Amniotic epithelial cell (primary cell): ENCODE data around the gene POLR3G.

Source experiments
- DNase-seq: peaks from one replicate; pipeline ENCODE4 v3.0.0-alpha.2; 2010; ENCODE audit warnings: low read depth

Gene POLR3G

GRCh38 chr5:90504743-90505142, 30.1 kb downstream of the POLR3G start:
- DNase-seq, result no peak

DNA sequence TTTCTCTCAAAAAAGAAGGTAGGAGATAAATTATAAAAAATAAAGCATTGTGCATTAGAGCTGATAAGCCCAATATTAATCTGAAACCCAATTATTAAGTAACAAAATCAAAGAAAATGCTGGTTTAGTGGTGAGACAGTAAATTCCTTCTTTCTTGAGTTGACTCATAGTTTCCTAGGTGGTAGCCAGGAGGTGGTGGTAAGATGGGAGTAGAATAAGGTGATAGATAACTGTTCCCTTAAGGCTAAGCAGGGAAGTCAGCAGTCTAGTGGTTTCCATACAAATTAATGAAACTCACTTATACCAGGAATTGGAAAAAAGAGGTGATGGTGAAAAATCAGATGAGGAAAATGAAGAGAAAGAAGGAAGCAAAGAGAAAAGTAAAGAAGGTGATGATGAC, 31.6 kb downstream of the POLR3G start:
- peak; percentile 20 for DNase-seq

GRCh38 chr5:90510438-90510837, 35.8 kb downstream of the POLR3G start:
- no peak for DNase-seq

DNA sequence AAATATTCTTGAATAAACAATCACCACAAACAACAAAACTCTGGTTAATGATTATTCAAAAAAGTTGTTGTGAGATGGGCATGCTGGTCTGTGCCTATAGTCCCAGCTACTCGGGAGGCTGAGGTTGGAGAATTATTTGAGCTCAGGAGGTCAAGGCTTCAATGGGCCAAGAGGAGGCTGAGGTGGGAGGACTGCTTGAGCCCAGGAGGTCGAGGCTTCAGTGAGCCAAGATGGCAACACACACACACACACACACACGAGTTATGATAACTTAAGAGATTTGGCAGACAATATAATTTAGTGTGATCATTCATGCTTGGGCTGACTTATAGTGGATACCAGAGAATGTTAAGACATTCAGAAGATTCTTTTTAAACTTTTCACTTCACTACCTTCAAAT, 39.9 kb downstream of the POLR3G start:
- DNase-seq, result no peak

- peak; percentile 27 for DNase-seq
These were observed 44.0 kb downstream of the POLR3G start for GRCh38 chr5:90518661-90519060.

DNA sequence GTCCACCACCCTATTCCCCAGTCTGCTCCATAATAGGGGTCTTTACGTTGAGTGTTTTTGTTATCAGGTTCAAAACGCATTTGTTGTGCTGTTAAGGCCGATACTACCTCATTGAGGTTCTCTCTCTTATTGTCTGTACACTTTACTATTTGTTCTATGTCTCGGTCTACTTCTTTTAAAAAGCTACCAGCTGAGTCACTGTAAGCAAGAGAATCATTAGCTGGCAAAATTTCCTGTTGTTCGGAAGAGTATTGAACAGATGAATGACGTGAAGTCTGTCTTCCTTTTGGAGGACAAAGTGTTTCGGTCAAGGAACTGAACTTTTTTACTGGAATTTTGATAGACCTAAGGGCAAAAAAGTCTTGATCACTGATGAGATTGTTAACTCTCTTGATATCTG, 44.4 kb downstream of the POLR3G start:
- DNase-seq, result no peak

DNA sequence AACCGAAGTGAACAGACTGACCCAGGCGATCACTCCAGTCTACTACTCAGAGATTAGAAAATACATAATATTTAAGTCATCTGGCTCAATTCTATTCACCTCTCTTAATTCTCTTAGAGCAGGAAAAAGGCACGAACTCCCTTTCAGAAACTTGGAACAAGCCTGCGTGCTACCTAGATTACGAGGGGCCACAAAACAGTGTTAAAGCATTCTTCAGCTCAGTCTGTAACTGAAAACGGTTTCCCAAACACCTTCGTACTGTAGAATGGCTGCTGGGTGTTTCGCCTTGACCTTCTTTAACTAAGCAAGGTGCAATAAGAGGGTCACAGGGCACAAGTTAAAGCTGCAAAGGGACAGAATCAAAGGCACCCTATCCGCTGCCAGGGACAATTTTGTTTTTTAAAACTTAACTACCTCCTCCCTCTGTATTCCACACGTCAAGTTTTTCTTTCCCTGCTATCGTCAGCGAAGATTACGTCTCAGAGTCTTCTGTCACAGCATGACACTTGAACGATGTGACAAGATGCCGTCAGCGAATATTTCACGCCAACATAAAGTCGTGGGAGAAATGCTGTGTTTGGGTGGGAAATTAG, 54.0 kb downstream of the POLR3G start:
- peak; percentile 16 for DNase-seq

DNA sequence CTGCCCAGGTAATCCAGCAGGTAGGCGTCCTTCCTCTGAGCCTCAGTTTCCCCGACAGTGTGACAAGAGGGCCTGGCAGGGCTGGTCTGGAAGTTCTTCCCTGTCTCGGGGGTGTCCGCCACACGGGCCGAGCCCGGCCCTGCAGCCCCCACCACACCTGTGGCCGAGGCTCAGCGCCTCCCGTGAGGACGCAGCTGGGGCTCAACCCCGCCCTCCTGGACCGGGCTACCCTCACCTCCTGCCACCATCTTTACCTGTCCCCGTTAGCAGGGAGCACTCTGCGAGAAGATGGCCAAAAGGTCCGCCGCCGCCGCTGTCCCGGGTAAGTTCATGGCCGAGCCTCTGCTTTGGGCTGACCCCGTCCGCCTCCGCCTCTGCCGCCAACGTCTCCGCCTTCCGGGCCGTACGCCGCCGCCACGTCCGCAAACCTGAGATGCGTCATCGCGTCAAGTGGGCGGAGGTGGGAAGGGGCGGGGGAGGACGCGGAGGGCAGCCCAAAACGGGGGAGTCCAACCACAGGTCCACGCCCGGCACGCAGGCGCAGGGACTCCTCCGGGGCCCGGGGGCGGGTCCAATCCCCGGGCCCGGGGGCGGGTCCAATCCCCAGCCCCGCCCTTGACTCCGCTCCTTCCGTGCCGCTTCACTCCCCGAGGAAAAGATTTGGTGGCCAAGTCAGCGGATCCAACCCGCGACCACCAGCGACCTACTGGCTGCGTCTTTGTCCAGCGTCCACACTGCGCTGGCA, 54.7 kb downstream of the POLR3G start, which contains the start of gene LYSMD3:
Gene LYSMD3, minus strand, starts transcription at position 391 of the 745 bp plus-strand sequence. CDS start 4,295 bp downstream, outside the sequence.
- peak; percentile 93 for DNase-seq

DNA sequence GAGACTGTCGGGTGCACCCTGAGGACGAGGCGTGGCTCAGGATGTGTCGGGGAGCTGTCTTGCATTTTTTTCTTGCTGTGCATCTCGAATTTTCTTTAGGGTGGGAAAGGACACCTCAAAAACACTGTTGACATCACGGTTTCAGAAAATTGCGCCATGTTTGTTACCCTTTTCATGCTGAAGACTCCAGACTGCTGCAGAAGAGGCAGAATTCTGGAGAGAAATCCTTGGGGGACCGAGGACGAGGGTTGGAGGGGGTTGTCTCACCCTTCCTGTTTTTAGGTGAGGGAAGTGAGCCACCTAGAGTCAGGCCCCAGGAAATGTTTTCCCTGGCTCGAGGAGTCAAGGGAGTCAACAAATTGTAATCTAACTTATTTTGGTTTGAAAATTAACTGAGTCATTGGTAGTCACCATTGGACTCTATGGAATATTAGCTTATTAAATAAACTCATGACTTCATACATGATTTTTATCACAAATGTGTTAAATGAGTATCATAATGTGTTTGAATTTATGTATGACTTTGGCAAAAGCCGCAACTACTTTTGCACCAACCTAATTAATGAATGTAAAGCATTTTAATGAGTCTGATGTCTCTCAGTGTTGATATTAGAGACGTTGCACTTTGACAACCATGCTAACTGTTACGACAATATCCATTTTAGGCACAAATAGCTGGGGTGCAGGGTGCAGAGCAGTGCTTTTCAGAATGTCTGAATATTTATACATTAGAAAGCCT, 55.4 kb downstream of the POLR3G start:
- peak; percentile 77 for DNase-seq

GRCh38 chr5:90530736-90531487, 56.2 kb downstream of the POLR3G start:
- no peak for DNase-seq

DNA sequence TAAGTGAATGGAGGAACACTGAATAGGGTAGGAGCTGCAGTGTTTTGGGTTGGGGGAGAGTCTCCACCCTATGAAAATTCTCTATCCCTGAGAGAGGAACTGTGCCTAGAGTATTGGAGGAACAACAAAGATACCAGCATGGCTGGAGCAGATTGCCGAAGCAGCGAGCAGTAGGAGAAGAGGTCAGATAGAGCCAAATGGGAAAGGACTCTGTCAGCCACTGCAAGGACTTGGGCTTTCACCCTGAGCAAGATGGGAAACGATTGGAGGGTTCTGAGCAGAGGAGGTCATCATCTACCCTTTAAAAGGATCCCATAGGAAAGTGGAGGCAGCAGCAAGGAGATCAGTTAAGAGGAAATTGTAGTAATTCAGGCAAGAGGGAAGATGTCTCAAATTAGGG, 59.1 kb downstream of the POLR3G start:
- DNase-seq, result no peak

GRCh38 chr5:90534922-90535321, 60.3 kb downstream of the POLR3G start:
- no peak for DNase-seq

DNA sequence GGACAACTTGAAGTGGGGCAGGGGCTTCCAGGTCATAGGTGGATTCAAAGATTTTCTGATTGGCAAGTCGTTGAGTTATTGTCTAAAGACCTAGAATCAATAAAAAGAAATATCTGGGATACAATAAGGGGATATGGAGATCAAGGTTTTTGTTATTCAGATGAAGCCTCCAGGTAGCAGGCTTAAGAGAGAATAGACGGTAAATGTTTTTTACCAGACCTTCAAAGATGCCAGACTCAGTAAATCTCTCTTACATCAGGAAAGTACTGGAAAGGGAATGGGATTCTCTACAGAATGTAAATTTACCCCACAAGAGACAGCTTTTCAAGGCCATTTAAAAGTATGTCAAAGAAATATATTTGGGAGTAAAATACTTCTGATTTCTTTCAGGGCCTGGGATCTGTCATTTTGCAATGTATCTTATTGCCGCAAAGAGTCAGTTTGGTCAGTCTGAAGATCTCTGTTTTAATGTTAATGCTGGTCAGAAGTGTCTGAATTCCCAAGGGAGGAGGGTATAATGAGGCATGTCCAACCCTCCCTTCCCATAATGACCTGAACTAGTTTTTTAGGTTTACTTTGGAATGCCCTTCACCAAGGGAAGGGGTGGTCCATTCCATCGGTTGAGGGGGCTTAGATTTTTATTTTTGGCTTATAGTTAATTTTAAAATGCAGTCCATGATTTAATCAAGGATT, 68.3 kb downstream of the POLR3G start:
- DNase-seq, result no peak

- DNase-seq, result no peak
These were observed 70.8 kb downstream of the POLR3G start for GRCh38 chr5:90545511-90545910.

DNA sequence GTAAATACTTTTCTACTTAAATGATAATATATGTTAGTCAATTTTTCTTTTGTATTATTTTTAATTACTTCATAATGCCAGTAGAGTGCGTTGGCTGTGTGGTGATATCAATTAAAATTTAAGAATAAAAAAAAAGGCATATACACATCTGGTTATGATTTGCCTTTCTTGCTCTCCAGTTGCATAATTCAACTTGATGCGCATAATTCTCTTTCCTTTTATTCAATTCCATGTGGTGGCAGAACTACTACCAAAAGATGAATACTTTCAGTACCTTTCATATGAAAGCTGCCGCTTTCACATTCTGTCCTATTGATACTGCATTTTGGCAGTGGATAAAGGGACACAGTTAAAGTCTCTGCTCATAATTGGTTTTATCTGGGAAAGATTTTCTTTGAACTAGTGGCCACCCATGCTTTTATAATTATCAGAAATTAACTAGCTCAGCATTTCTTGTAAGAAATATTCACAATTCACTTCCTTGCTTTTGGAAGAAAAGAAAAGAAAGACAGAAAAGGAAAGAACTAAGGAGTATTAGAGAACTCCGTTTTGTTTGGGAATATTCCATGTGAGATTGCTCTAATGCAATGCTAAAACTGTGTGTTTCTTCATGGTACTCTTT, 71.7 kb downstream of the POLR3G start:
- DNase-seq, result no peak

- no peak for DNase-seq
These were observed 72.4 kb downstream of the POLR3G start for GRCh38 chr5:90547072-90547536.

GRCh38 chr5:90548069-90548593, 73.5 kb downstream of the POLR3G start:
- DNase-seq, result no peak

DNA sequence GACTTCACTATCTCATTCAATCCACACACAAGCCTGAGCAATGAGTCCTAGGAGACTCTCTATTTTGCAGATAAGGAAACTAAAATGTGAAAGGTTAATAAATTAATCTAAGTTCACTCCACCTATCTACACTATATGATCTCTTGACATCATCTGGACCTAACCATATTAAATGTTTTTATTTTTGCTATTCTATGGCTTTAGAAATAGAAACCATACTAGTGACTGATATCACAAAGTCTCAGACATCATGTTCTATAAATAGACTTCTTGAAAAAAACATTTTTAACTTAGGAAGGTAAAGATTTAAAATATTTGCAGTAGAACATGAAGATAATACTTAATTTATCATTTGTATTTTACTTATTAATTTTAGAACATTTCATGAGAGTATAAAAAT, 74.6 kb downstream of the POLR3G start:
- no peak for DNase-seq

GRCh38 chr5:90549729-90550275, 75.1 kb downstream of the POLR3G start:
- no peak for DNase-seq

DNA sequence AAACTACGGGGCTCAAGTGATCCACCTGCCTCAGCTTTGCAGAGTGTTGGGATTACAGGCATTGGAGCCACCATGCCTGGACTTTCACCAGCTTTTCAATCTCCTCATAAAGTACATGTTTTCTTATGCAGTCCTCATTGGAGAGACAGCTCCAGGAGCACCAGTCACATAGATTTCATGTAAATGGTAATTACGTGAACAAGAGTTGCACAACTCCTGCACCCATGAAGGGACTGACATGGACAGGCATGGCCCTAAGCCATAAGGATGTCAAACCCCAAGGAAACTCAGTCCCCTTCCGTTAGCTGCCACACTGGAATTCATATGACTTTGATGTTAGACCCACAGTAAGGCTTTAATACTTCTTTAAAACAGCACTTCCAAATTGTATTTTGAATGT, 76.3 kb downstream of the POLR3G start:
- DNase-seq, result no peak

GRCh38 chr5:90551376-90551775, 76.7 kb downstream of the POLR3G start:
- no peak for DNase-seq
